ENCODE measurements around the gene ORMDL1.
A peak's percentile ranks its signal among the peaks of the same experiment; 100 is the strongest.

ORMDL1 gene, protein sequence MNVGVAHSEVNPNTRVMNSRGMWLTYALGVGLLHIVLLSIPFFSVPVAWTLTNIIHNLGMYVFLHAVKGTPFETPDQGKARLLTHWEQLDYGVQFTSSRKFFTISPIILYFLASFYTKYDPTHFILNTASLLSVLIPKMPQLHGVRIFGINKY

DNA sequence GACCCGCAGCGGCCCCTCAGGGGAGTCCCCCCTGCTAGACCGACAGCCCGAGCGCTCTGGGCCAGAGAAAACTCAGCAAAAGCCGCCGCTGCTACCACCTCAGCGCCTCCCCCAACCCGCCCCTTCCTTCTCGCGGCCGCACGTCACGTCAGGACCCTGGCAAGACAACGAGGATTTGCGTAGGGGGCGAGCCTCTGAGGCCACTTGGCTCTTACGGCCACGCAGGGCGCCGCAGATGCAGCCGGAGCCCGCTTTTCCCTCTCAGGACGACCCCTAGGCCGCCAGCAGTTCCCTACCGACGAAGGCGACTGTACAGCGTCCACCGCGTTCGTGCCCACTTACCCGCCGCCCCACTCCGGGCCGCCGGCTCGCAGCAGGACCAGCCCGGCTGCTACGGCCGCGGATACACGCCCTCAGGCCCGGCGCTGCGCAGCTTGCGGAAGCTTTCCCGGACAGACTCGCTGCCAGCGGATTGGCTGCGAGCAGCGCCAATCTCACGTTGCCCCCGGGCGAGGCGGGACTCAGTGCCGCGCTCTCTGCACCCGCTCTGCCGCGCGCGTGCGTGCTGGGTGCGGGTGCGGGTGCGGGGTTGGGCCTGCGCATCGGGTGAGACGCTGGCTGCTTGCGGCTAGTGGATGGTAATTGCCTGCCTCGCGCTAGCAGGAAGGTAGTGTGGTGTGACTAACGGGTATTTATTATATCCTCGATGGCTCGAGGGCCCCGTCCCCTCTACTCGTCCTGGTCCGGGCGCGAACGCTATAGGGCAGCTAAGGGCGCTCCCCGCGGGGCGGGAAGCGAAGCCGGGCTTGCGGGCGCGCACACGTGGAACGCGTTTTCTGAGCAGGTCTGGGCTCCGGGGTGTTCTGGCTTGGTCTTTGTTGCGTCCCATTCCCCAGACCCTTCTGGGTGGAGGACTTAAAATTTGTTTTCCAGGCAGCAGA, at the start of gene ORMDL1, which contains the start of gene PMS1:
Gene ORMDL1, minus strand, starts transcription at position 413 of the 941 bp plus-strand sequence. CDS start 1,744 bp downstream, outside the sequence.
Gene PMS1, plus strand, starts transcription at position 524 of the 941 bp plus-strand sequence. CDS start 7,360 bp downstream, outside the sequence.
- DNase-seq (ENCODE audit: low read depth) = peak; percentile 97
- TF ChIP-seq, protein P1, sequence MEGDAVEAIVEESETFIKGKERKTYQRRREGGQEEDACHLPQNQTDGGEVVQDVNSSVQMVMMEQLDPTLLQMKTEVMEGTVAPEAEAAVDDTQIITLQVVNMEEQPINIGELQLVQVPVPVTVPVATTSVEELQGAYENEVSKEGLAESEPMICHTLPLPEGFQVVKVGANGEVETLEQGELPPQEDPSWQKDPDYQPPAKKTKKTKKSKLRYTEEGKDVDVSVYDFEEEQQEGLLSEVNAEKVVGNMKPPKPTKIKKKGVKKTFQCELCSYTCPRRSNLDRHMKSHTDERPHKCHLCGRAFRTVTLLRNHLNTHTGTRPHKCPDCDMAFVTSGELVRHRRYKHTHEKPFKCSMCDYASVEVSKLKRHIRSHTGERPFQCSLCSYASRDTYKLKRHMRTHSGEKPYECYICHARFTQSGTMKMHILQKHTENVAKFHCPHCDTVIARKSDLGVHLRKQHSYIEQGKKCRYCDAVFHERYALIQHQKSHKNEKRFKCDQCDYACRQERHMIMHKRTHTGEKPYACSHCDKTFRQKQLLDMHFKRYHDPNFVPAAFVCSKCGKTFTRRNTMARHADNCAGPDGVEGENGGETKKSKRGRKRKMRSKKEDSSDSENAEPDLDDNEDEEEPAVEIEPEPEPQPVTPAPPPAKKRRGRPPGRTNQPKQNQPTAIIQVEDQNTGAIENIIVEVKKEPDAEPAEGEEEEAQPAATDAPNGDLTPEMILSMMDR (IDR thresholded peaks at IDR 0.05; ENCODE audit: low read length, missing control alignments) = no peak
- H3K4me3 ChIP-seq (replicated peaks; ENCODE audit: low read depth, low read length) = peak within 1 kb of the TSS; percentile 81

DNA sequence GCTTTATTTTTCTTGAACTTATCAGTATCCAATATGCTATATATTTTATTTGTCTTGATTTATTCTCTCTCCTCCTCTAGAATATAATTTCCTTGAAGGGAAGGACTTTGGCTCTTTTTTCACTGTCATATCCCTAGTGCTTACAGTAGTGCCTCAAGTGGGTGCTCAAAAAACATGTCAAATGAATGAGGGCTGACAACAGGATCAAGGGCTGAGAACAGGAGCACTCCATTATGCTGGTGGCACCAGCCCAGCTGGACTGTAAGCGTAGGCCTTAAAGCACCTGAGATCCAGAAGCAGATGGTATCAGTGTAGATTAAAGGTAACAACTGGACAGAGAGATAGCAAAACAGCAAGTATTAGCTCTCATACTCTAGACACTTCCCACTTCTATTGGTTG, 46.4 kb upstream of the ORMDL1 start:
- H3K4me3 ChIP-seq (replicated peaks; ENCODE audit: low read depth, low read length) = no peak overlapping the region
- no peak for DNase-seq (ENCODE audit: low read depth)
- TF ChIP-seq, protein P1 (IDR thresholded peaks at IDR 0.05; ENCODE audit: low read length, missing control alignments) = no peak

DNA sequence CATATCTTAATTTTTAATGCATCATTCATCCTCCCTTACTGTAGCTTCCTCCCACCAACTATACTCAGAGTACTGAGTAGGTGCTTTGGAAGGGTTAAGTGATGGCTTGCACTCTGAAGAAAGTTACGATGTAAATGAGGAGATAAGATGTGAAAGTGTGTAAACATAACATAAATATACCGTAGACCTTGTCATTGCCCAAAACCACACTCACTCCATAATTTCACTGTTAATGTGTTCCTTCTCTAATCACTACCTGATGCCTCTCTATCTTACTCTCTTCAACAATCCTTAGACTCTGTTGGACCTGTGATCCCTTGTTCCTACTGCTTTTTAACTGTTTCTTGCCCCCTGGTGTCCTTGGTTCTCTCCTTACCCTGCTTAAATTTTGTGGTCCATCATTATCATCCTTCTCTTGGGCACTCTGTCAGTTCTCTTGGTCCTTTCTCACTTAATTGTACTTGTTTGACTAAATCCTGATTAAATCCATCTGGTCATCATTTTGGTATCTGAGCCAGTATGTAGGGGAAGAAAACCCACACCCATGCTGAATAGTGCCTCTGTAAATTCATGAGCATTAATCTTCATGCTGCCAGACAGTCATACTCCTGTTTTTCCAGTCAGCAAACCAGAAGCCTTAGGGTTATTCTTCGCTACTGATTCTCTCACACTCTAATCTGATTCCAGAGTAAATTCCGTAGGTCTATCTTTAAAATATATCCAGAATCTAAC, 45.1 kb upstream of the ORMDL1 start:
- TF ChIP-seq, protein P1 (IDR thresholded peaks at IDR 0.05; ENCODE audit: low read length, missing control alignments) = no peak
- H3K4me3 ChIP-seq (replicated peaks; ENCODE audit: low read depth, low read length) = no peak overlapping the region
- no peak for DNase-seq (ENCODE audit: low read depth)

DNA sequence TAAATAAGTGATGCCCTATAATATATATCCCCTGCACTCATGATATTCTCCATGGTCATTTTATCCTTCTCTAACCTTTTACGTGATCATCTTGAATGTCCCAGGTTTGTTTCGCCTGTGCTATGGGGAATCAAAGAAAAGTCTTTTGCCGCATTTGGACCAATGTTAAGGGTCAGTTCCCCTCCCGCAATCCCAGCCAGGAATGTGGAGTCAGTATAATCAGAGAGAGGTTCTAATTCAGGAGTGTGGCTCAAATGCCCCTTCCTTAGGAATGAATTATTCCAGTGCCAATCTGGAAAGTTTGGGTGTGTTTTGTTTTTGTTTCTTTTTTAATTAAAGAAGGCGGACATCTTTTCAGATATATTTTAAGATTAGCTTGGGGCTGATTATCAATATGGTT, 41.9 kb upstream of the ORMDL1 start:
- no peak for DNase-seq (ENCODE audit: low read depth)
- TF ChIP-seq, protein P1 (IDR thresholded peaks at IDR 0.05; ENCODE audit: low read length, missing control alignments) = no peak
- H3K4me3 ChIP-seq (replicated peaks; ENCODE audit: low read depth, low read length) = no peak overlapping the region

DNA sequence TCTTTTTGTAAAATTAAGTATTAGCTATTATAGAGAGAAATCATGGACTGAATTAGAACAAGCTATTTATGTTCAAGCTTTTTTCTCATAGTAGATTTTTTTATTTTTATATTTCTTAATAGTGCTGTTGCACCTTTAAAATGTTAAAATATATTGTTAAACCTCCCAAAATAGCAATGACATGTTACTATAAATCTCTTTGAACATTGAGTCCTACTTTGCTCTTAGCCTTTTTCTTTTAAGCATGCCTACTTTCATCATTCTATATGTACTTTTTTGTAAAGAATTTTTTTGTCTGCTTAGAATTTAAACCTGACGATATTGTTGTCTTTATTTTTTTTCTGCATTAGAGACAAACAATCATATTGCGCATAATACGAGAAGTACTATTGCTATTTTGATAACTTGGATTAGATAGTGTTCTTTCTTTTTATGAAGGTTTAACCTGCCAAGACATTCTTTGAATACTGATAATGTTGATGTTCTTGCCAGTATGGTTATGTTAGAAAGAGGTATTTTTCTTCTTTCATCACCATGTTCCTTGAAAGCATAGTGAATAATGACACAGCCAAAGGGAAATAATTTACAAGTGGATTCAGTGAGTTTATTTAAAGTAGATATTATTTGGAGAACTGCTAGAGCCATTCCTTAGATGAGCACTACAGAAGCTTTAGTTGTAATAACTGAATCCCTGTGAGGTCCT, 40.7 kb upstream of the ORMDL1 start:
- no peak overlapping the region for H3K4me3 ChIP-seq (replicated peaks; ENCODE audit: low read depth, low read length)
- TF ChIP-seq, protein P1 (IDR thresholded peaks at IDR 0.05; ENCODE audit: low read length, missing control alignments) = no peak
- peak; percentile 25 for DNase-seq (ENCODE audit: low read depth)
